PC-9 (cell line): ENCODE data around the gene TNFRSF1B.

Source experiments
- CTCF ChIP-seq: fragments of 200-600 bp; sonication (generic); conservative IDR thresholded peaks from 2 replicates; pipeline ENCODE4 v1.6.1; 2017; ENCODE audit warnings: mixed run types, antibody characterized with exemption, mild to moderate bottlenecking, moderate library complexity
- EZH2 ChIP-seq: fragments of 200-600 bp; sonication (generic); IDR thresholded peaks from 2 replicates; pipeline ENCODE4 v1.8.0; 2017; ENCODE audit warnings: antibody characterized with exemption, low read depth

- TF ChIP-seq CTCF (no peak), EZH2 (no peak)
Observed at GRCh38 chr1:12170263-12170671, 3.5 kb downstream of the TNFRSF1B start.
